PC-3 (cell line): Measurements from ENCODE around the gene ZNF106. TPM values are rescaled to one million over a fixed set of nuclear protein-coding genes. Genes with fewer than 3 reads are reported as not detected.

Experiments used
- ATAC-seq: fragments of 200-7000 bp; cut with Tn5 transposase; 2 replicates; pipeline ENCODE4 v1.9.1; 2020; ENCODE audit warnings: mild to moderate bottlenecking, moderate library complexity
- BruUV-seq: library from RNA; stranded (reverse); fragments of 400-500 nt; replicated peaks from 2 replicates; lab custom pipeline; 2021; lab: Mats Ljungman, UMichigan
- CTCF ChIA-PET: fragments of 300-600 bp; sonication (Branson Sonifier 250); formaldehyde crosslinking; loops from one replicate; lab custom pipeline; 2022; ENCODE audit warnings: antibody characterized with exemption; lab: Charles Lee
- POLR2A ChIA-PET: fragments of 300-600 bp; sonication (Branson Sonifier 250); formaldehyde crosslinking; loops from one replicate; lab custom pipeline; 2022; ENCODE audit warnings: antibody characterized with exemption; ENCODE audit not compliant: unreplicated experiment; lab: Charles Lee
- DNase-seq: peaks from one replicate; pipeline ENCODE4 v3.0.0-alpha.2; 2015
- H2AFZ ChIP-seq: fragments of 300-600 bp; sonication (generic); 2 replicates; pipeline ENCODE4 v1.6.0; 2016; ENCODE audit warnings: antibody characterized with exemption, low read length
- H3F3A ChIP-seq: fragments of 300-600 bp; sonication (generic); one replicate; pipeline ENCODE4 v1.6.0; 2017; ENCODE audit warnings: antibody characterized with exemption, low read length, control low read depth, mild to moderate bottlenecking; ENCODE audit not compliant: unreplicated experiment
- H3K27ac ChIP-seq: fragments of 300-600 bp; sonication (generic); 2 replicates; pipeline ENCODE4 v1.5.1; 2016; ENCODE audit warnings: mild to moderate bottlenecking, low read length
- H3K27me3 ChIP-seq: fragments of 300-600 bp; sonication (generic); 2 replicates; pipeline ENCODE4 v1.6.1; 2016; ENCODE audit warnings: low read length, mixed read lengths
- H3K36me3 ChIP-seq: fragments of 300-600 bp; sonication (generic); 2 replicates; pipeline ENCODE4 v1.6.1; 2016; ENCODE audit warnings: low read depth, mixed run types, low read length, mixed read lengths
- H3K4me1 ChIP-seq: fragments of 300-600 bp; sonication (generic); 2 replicates; pipeline ENCODE4 v1.5.1; 2016; ENCODE audit warnings: low read length; ENCODE audit not compliant: insufficient read depth
- H3K4me2 ChIP-seq: fragments of 300-600 bp; sonication (generic); 2 replicates; pipeline ENCODE4 v1.6.0; 2016; ENCODE audit warnings: low read length
- H3K4me3 ChIP-seq: fragments of 300-600 bp; sonication (generic); 2 replicates; pipeline ENCODE4 v1.5.1; 2016; ENCODE audit warnings: mild to moderate bottlenecking, low read length, mixed read lengths
- H3K79me2 ChIP-seq: fragments of 300-600 bp; sonication (generic); 2 replicates; pipeline ENCODE4 v1.6.1; 2017; ENCODE audit warnings: low read length, mixed read lengths
- H3K9ac ChIP-seq: fragments of 300-600 bp; sonication (generic); 2 replicates; pipeline ENCODE4 v1.6.0; 2016; ENCODE audit warnings: mild to moderate bottlenecking, low read length
- H3K9me2 ChIP-seq: fragments of 300-600 bp; sonication (generic); replicated peaks from 2 replicates; pipeline ENCODE4 v1.6.1; 2016; ENCODE audit warnings: mixed run types, low read length, mixed read lengths
- H3K9me3 ChIP-seq: fragments of 300-600 bp; sonication (generic); 2 replicates; pipeline ENCODE4 v1.6.1; 2016; ENCODE audit warnings: low read length, mixed read lengths
- H4K20me1 ChIP-seq: fragments of 300-600 bp; sonication (generic); 2 replicates; pipeline ENCODE4 v1.6.1; 2016; ENCODE audit warnings: low read length, mixed read lengths
- EZH2 ChIP-seq: fragments of 300-600 bp; sonication (generic); IDR thresholded peaks from one replicate; pipeline ENCODE4 v1.6.1; 2017; ENCODE audit warnings: antibody characterized with exemption, mild to moderate bottlenecking, low read length; ENCODE audit not compliant: unreplicated experiment
- EZH2phosphoT487 ChIP-seq: fragments of 300-600 bp; sonication (generic); IDR thresholded peaks from 2 replicates; pipeline ENCODE4 v1.6.1; 2018; ENCODE audit warnings: mild to moderate bottlenecking, antibody characterized with exemption, low read length, borderline replicate concordance
- intact Hi-C: fragments of 100-400 bp; cut with micrococcal nuclease; formaldehyde crosslinking; loops from 2 replicates; pipeline ENCODE4 v1.9.0; 2023
- total RNA-seq: library from RNA; depleted of rRNA; stranded (reverse); fragments of >200 nt; gene quantifications from 2 replicates; pipeline ENCODE4 v1.2.3, GENCODE V29; 2014
- TF ChIP-seq, protein P1 (sequence below): fragments of 300-600 bp; sonication (generic); conservative IDR thresholded peaks from 2 replicates; pipeline ENCODE4 v1.5.1; 2017; ENCODE audit warnings: antibody characterized with exemption, low read depth, mild to moderate bottlenecking, low read length

The ZNF106 gene
- total RNA-seq, 1 experiment from 2014 or later = 25.6 TPM

DNA sequence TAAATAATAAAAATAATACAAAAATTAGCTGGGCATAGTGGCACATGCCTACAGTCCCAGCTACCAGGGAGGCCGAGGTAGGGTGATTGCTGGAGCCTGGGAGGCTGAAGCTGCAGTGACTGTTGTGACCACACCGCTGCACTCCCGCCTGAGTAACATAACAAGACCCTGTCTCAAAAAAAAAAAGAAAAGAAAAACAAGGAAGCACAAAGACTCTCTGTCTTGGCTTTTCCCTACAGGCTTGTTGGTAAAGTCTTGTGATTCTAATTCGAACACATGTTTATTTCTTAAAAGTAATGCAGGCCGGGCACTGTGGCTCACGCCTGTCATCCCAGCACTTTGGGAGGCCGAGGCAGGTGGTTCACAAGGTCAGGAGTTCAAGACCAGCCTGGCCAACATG, 71.6 kb downstream of the ZNF106 start:
- no TSS peak for BruUV-seq
- ChIA-PET POLR2A (no interaction called here), CTCF (no interaction called here)
- Histone ChIP-seq H2AFZ (no peak overlapping the region), H4K20me1 (no peaks in the 10 kb centered on the region), H3K4me3 (no peak overlapping the region), H3K4me1 (no peaks in the 10 kb centered on the region), H3K9me3 (no peaks in the 10 kb centered on the region), H3K27ac (no peak overlapping the region), H3K27me3 (no peaks in the 10 kb centered on the region), H3K36me3 (peaks cover 54% of the 10 kb centered on the region), H3F3A (no peaks in the 10 kb centered on the region), H3K4me2 (no peak overlapping the region), H3K9ac (no peak overlapping the region), H3K79me2 (no peaks in the 10 kb centered on the region), H3K9me2 (no peaks in the 10 kb centered on the region)
- DNase-seq = no peak
- TF ChIP-seq EZH2 = no peak
- TF ChIP-seq, protein P1, sequence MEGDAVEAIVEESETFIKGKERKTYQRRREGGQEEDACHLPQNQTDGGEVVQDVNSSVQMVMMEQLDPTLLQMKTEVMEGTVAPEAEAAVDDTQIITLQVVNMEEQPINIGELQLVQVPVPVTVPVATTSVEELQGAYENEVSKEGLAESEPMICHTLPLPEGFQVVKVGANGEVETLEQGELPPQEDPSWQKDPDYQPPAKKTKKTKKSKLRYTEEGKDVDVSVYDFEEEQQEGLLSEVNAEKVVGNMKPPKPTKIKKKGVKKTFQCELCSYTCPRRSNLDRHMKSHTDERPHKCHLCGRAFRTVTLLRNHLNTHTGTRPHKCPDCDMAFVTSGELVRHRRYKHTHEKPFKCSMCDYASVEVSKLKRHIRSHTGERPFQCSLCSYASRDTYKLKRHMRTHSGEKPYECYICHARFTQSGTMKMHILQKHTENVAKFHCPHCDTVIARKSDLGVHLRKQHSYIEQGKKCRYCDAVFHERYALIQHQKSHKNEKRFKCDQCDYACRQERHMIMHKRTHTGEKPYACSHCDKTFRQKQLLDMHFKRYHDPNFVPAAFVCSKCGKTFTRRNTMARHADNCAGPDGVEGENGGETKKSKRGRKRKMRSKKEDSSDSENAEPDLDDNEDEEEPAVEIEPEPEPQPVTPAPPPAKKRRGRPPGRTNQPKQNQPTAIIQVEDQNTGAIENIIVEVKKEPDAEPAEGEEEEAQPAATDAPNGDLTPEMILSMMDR = no peak
- no peak for TF ChIP-seq EZH2phosphoT487
- ATAC-seq = no peak
- intact Hi-C loops = no loop called here

DNA sequence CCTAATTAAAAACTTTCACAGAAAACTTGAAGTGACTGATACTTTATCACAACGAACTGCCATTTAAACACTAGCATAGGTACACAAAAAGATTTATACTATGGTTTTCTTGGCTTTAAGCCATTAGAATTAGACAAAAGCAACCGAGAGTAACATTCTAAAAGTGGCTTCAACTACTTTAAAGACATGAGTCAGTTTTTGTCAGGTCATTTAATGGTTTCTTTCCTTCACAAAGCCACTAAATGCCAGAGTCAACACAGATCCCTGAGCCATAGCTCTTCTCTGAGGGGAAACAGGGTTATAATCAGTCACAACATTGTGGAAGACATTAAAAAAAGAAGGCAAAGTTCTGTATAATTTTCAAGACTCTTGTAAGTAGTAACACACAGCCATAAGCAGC, 77.0 kb downstream of the ZNF106 start:
- ATAC-seq (peak; percentile 95), DNase-seq (peak; percentile 30)
- Histone ChIP-seq H3F3A (no peaks in the 10 kb centered on the region), H3K36me3 (peaks cover 33% of the 10 kb centered on the region), H3K4me3 (no peak overlapping the region), H2AFZ (no peak overlapping the region), H4K20me1 (no peaks in the 10 kb centered on the region), H3K79me2 (no peaks in the 10 kb centered on the region), H3K27ac (peak overlapping the region; percentile 1; the same call in 1 of the 2 replicates), H3K4me2 (no peak overlapping the region), H3K9me3 (no peaks in the 10 kb centered on the region), H3K9ac (no peak overlapping the region), H3K4me1 (no peaks in the 10 kb centered on the region), H3K27me3 (no peaks in the 10 kb centered on the region), H3K9me2 (no peaks in the 10 kb centered on the region)
- TF ChIP-seq, protein P1 = no peak
- TF ChIP-seq EZH2phosphoT487 = no peak
- TF ChIP-seq EZH2 = no peak
- no TSS peak for BruUV-seq
- POLR2A ChIA-PET = no interaction called here
- CTCF ChIA-PET = interaction anchor here (0.7 kb wide), 1 partner anchor 49 kb away, joined by 4 read pairs; no protein-coding TSS in a partner anchor
- intact Hi-C loops = no loop called here

DNA sequence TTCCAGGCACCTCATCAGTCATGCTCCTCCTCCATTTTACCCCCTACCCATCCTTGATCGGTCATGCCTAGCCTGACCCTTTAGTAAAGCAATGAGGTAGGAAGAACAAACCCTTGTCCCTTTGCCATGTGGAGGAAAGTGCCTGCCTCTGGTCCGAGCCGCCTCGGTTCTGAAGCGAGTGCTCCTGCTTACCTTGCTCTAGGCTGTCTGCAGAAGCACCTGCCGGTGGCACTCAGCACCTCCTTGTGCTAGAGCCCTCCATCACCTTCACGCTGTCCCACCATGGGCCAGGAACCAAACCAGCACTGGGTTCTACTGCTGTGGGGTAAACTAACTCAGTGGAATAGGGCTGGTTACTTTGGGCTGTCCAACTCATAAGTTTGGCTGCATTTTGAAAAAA, 79.1 kb downstream of the ZNF106 start:
- CTCF ChIA-PET = interaction anchor here (0.6 kb wide), 1 partner anchor 14 kb away, joined by 8 read pairs; no protein-coding TSS in a partner anchor

More for the DNA sequence above, 79.1 kb downstream of the ZNF106 start:
- H3K9me2 ChIP-seq = no peaks in the 10 kb centered on the region
- H3K4me2 ChIP-seq = no peak overlapping the region
- DNase-seq = no peak
- H4K20me1 ChIP-seq = no peaks in the 10 kb centered on the region
- no TSS peak for BruUV-seq
- H3K9me3 ChIP-seq = no peaks in the 10 kb centered on the region
- H3K4me3 ChIP-seq = no peak overlapping the region
- H3K27ac ChIP-seq = no peak overlapping the region
- no peaks in the 10 kb centered on the region for H3K4me1 ChIP-seq
- POLR2A ChIA-PET = no interaction called here
- H3K79me2 ChIP-seq = no peaks in the 10 kb centered on the region
- intact Hi-C loops = no loop called here
- H2AFZ ChIP-seq = no peak overlapping the region
- H3K27me3 ChIP-seq = no peaks in the 10 kb centered on the region
- TF ChIP-seq, protein P1 = no peak
- TF ChIP-seq EZH2 (no peak), EZH2phosphoT487 (no peak)
- no peaks in the 10 kb centered on the region for H3F3A ChIP-seq
- ATAC-seq = no peak
- H3K36me3 ChIP-seq = peaks cover 20% of the 10 kb centered on the region
- H3K9ac ChIP-seq = no peak overlapping the region
